ENCODE results near the gene CAPG.

CAPG gene

GRCh38 chr2:85437488-85438200, 27.5 kb upstream of the CAPG start:
- Histone ChIP-seq H3K4me3 (ENCODE audit: extremely low read depth, insufficient read depth, low read length, poor library complexity, severe bottlenecking) (peak overlapping the region; percentile 21), H3K27ac (ENCODE audit: low read depth, low read length, severe bottlenecking) (peak overlapping the region; percentile 86)
- 5 to 9% methylated on average over 42 to 45 of the region's 64 CpGs for WGBS, 2 experiments (ENCODE audit: insufficient coverage in 2 of 2)

DNA sequence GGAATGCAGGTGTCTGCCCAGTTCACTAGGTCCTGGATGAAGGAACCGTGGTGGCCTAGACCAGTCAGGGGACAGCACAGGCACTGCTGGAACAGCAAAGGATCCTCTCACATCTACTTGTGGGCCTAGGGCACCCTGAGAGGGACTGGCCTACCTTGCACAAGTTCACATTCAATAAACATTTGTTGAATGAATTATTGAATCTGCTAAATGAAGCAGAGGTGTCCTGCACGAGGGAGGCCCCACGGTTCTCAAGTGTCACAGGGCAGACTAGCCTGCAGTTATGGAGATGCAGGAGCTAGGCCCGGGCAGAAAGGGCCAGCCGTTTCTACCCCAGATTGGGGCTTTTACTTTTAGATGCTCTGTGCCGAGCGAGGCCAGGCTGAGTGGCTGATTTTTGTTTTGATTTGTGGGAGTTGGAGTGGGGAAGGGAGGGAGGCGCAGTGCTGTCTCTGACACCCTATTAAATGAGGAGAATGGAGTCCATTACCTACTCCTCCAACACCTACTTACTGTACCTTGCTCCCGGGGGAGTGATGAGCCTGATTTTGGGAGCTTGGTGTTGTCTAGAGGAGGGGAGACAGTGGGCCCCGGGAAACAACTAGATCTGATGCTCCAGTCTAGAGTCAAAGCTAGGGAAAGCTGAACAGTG, 26.8 kb upstream of the CAPG start:
- no peak overlapping the region for H3K4me3 ChIP-seq (ENCODE audit: extremely low read depth, insufficient read depth, low read length, poor library complexity, severe bottlenecking)

More at GRCh38 chr2:85437488-85438200, 27.5 kb upstream of the CAPG start:
- Histone ChIP-seq H3K4me1 (ENCODE audit: control insufficient read depth, insufficient read depth, low read length, poor library complexity, severe bottlenecking) (peaks cover 9% of the 10 kb centered on the region), H3K36me3 (ENCODE audit: control insufficient read depth, insufficient read depth, low read length) (no peaks in the 10 kb centered on the region), H3K9me3 (ENCODE audit: control insufficient read depth, low read length) (no peaks in the 10 kb centered on the region)

DNA sequence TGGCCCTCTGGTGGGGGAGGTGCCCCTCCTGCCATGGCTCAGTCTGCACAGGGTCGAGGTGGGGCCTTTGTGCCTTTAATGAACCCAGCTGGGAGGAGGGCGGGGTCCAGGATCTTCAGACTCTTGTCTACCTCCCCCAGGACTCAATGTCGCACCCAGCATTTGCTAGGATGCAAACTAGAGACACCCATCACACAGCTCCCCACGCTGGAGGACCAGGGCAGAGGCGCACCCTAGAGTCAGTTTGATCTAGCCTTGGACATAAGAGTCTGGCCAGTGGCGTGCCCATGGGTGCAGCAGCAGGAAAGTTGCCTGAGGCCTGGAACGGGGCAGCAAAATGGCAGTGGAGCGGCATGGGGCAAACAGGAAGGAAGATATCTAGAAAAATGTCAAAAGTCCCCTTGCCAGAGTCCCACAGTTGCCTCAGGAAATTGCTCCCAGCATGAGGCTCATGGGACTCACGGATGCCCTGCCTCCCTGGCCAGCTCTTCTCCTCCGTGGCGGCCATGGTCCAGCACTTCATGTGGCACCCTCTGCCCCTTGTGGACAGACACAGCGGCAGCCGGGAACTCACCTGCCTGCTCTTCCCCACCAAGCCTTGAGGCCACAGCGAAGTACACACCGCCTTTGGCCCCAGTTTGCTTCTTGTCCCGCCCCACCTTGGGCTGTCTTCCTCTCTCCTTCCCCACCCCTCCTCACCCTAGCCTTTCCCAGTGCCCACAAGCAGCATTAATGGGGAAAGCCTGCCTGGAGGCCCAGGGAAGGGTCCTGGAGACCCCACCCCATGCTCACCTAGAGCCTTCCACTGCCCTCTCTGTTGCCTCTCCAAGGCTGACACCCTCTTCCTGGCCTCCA, 26.0 kb upstream of the CAPG start:
- Histone ChIP-seq H3K27ac (ENCODE audit: low read depth, low read length, severe bottlenecking) (no peak overlapping the region), H3K9me3 (ENCODE audit: control insufficient read depth, low read length) (no peaks in the 10 kb centered on the region)

More for the DNA sequence above, 26.8 kb upstream of the CAPG start:
- H3K4me1 ChIP-seq (ENCODE audit: control insufficient read depth, insufficient read depth, low read length, poor library complexity, severe bottlenecking) = peaks cover 9% of the 10 kb centered on the region
- H3K36me3 ChIP-seq (ENCODE audit: control insufficient read depth, insufficient read depth, low read length) = no peaks in the 10 kb centered on the region
- H3K27ac ChIP-seq (ENCODE audit: low read depth, low read length, severe bottlenecking) = no peak overlapping the region
- no peaks in the 10 kb centered on the region for H3K9me3 ChIP-seq (ENCODE audit: control insufficient read depth, low read length)
- WGBS, 2 experiments (ENCODE audit: insufficient coverage in 2 of 2) = 72% methylated on average over 5 to 8 of the region's 10 CpGs

GRCh38 chr2:85435220-85435958, 25.2 kb upstream of the CAPG start:
- Histone ChIP-seq H3K4me3 (ENCODE audit: extremely low read depth, insufficient read depth, low read length, poor library complexity, severe bottlenecking) (no peak overlapping the region), H3K27ac (ENCODE audit: low read depth, low read length, severe bottlenecking) (no peak overlapping the region), H3K9me3 (ENCODE audit: control insufficient read depth, low read length) (no peaks in the 10 kb centered on the region), H3K4me1 (ENCODE audit: control insufficient read depth, insufficient read depth, low read length, poor library complexity, severe bottlenecking) (peaks cover 9% of the 10 kb centered on the region), H3K36me3 (ENCODE audit: control insufficient read depth, insufficient read depth, low read length) (no peaks in the 10 kb centered on the region)
- WGBS, 2 experiments (ENCODE audit: insufficient coverage in 2 of 2) = 96% methylated on average over 17 to 21 of the region's 21 CpGs

More for the DNA sequence above, 26.0 kb upstream of the CAPG start:
- Histone ChIP-seq H3K4me3 (ENCODE audit: extremely low read depth, insufficient read depth, low read length, poor library complexity, severe bottlenecking) (no peak overlapping the region), H3K4me1 (ENCODE audit: control insufficient read depth, insufficient read depth, low read length, poor library complexity, severe bottlenecking) (peaks cover 9% of the 10 kb centered on the region), H3K36me3 (ENCODE audit: control insufficient read depth, insufficient read depth, low read length) (no peaks in the 10 kb centered on the region)
- WGBS, 2 experiments (ENCODE audit: insufficient coverage in 2 of 2) = 92 to 94% methylated on average over 11 to 16 of the region's 16 CpGs

GRCh38 chr2:85434696-85435095, 24.5 kb upstream of the CAPG start:
- Histone ChIP-seq H3K27ac (ENCODE audit: low read depth, low read length, severe bottlenecking) (no peak overlapping the region), H3K36me3 (ENCODE audit: control insufficient read depth, insufficient read depth, low read length) (no peaks in the 10 kb centered on the region), H3K4me3 (ENCODE audit: extremely low read depth, insufficient read depth, low read length, poor library complexity, severe bottlenecking) (no peak overlapping the region), H3K4me1 (ENCODE audit: control insufficient read depth, insufficient read depth, low read length, poor library complexity, severe bottlenecking) (peaks cover 16% of the 10 kb centered on the region), H3K9me3 (ENCODE audit: control insufficient read depth, low read length) (no peaks in the 10 kb centered on the region)
- 67% methylated on average over 1 of the region's 8 CpGs; no CpG with 5 or more reads in 1 of the 2 experiments for WGBS, 2 experiments (ENCODE audit: insufficient coverage in 2 of 2)

DNA sequence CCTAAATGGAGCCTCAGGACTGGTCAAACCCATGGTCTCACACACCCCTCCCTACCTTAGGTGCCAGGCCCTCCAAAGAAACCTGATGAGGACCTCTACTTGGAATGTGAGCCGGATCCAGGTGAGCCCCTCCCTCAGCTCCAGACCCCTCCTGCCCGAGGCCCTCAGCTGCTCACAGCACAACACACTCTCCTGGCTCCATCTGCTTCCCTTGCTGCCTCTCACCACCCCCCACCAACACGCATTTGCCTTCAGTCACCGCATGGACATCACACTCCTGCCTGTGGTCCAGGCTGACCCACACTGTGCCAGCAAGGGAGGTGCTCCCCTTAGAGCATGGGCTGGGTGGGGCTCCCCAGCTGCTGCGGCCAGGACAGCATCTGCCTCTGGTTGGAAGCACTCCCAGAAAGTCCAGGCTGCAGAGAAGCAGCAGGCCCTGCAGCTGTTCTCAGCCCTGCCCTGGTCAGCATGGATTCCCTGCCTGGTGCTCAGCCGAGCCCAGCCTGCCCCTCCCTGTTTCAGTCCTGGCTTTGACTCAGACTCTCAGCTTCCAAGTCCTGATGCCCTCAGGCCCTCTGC, 23.4 kb upstream of the CAPG start:
- no peak overlapping the region for H3K27ac ChIP-seq (ENCODE audit: low read depth, low read length, severe bottlenecking)
- 68 to 76% methylated on average over 5 to 6 of the region's 6 CpGs for WGBS, 2 experiments (ENCODE audit: insufficient coverage in 2 of 2)
- no peaks in the 10 kb centered on the region for H3K9me3 ChIP-seq (ENCODE audit: control insufficient read depth, low read length)
- no peaks in the 10 kb centered on the region for H3K36me3 ChIP-seq (ENCODE audit: control insufficient read depth, insufficient read depth, low read length)
- no peak overlapping the region for H3K4me3 ChIP-seq (ENCODE audit: extremely low read depth, insufficient read depth, low read length, poor library complexity, severe bottlenecking)
- peaks cover 17% of the 10 kb centered on the region for H3K4me1 ChIP-seq (ENCODE audit: control insufficient read depth, insufficient read depth, low read length, poor library complexity, severe bottlenecking)

DNA sequence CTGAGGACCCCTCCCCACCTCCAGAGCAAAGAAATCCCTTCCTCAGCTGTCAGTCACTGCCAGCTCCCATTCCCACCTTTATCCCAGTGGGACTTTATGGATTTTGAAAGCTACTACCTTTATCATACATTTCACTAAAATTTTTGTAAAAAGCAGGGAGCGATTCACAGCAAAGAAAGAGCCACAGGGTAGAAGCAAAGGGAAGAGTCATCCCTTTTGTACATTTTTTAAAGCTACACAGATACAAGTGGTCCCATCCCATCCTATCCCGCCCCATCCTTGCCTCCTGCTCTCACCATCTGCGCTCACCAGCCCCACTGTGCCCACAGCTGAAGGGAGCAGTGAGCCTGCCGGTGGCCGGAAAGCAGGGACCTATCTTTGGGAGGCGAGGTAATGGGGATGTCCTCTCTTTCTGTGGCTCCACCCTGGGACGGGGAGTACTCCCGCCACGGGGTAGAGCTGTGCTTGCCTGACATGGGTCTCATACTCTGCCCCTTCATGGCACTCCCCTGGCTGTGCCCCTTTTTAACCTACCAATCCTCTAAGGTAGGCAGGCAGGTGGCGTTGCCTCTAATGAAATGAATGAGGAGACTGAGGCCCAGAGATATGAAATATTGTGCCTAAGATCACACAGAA, 21.5 kb upstream of the CAPG start:
- Histone ChIP-seq H3K27ac (ENCODE audit: low read depth, low read length, severe bottlenecking) (no peak overlapping the region), H3K4me1 (ENCODE audit: control insufficient read depth, insufficient read depth, low read length, poor library complexity, severe bottlenecking) (peaks cover 8% of the 10 kb centered on the region), H3K4me3 (ENCODE audit: extremely low read depth, insufficient read depth, low read length, poor library complexity, severe bottlenecking) (no peak overlapping the region), H3K9me3 (ENCODE audit: control insufficient read depth, low read length) (no peaks in the 10 kb centered on the region), H3K36me3 (ENCODE audit: control insufficient read depth, insufficient read depth, low read length) (no peaks in the 10 kb centered on the region)
- WGBS, 2 experiments (ENCODE audit: insufficient coverage in 2 of 2) = 65 to 71% methylated on average over 5 to 6 of the region's 10 CpGs

GRCh38 chr2:85430752-85431569, 20.8 kb upstream of the CAPG start:
- H3K36me3 ChIP-seq (ENCODE audit: control insufficient read depth, insufficient read depth, low read length) = no peaks in the 10 kb centered on the region
- H3K9me3 ChIP-seq (ENCODE audit: control insufficient read depth, low read length) = no peaks in the 10 kb centered on the region
- H3K4me3 ChIP-seq (ENCODE audit: extremely low read depth, insufficient read depth, low read length, poor library complexity, severe bottlenecking) = no peak overlapping the region
- H3K4me1 ChIP-seq (ENCODE audit: control insufficient read depth, insufficient read depth, low read length, poor library complexity, severe bottlenecking) = peaks cover 8% of the 10 kb centered on the region
- H3K27ac ChIP-seq (ENCODE audit: low read depth, low read length, severe bottlenecking) = no peak overlapping the region
- 3 to 25% methylated on average over 4 to 5 of the region's 16 CpGs for WGBS, 2 experiments (ENCODE audit: insufficient coverage in 2 of 2)

DNA sequence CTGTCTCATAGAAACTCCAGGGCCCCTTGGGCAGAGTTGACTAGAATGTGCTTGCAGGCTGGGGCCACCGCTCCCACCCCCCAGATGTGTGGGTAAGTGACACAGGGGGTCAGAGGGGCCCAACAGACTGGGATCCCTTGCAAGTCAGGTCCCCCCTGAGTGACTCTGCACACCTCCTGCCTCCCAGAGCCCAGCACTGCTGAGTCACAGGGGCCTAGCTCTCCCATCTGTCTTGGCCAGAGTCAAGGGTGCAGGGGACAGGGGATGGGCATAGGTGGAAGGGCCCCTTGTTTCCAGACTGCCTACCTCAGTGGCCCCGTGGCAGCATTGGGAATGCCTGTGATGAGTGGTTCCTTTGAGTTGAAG, 19.7 kb upstream of the CAPG start:
- Histone ChIP-seq H3K9me3 (ENCODE audit: control insufficient read depth, low read length) (no peaks in the 10 kb centered on the region), H3K27ac (ENCODE audit: low read depth, low read length, severe bottlenecking) (no peak overlapping the region), H3K36me3 (ENCODE audit: control insufficient read depth, insufficient read depth, low read length) (no peaks in the 10 kb centered on the region), H3K4me3 (ENCODE audit: extremely low read depth, insufficient read depth, low read length, poor library complexity, severe bottlenecking) (no peak overlapping the region), H3K4me1 (ENCODE audit: control insufficient read depth, insufficient read depth, low read length, poor library complexity, severe bottlenecking) (peaks cover 8% of the 10 kb centered on the region)
- WGBS, 2 experiments (ENCODE audit: insufficient coverage in 2 of 2) = 92% methylated on average over 2 of the region's 2 CpGs; no CpG with 5 or more reads in 1 of the 2 experiments
